Kidney (tissue), 14 donors: ENCODE measurements around the gene CASP9. TPM values are rescaled to one million over a fixed set of nuclear protein-coding genes. Genes with fewer than 3 reads are reported as not detected.
"Not testable (repeated sequence)": the region's sequence is repeated elsewhere in the genome, so short reads cannot be mapped to it uniquely, and the experiment has no call there.

Experiments
- DNase-seq, 5 donors: peaks; one replicate each; pipeline ENCODE4 v3.0.0-alpha.2; 2013 to 2020
- FAIRE-seq: peaks from 2 replicates; lab custom pipeline; 2012; peaks lifted over from hg19 to GRCh38; lab: Jason Lieb, UNC
- H3K27ac ChIP-seq, 2 donors: one replicate each; pipeline ENCODE4 v1.7.0; 2013; ENCODE audit warnings: low read depth in 2 of 2, low read length in 2 of 2, inconsistent platforms in 1 of 2
- H3K27me3 ChIP-seq: one replicate; pipeline ENCODE4 v1.7.1; 2013; ENCODE audit warnings: low read length, inconsistent platforms; ENCODE audit not compliant: control insufficient read depth, insufficient read depth
- H3K36me3 ChIP-seq, 3 donors: one replicate each; pipeline versions ENCODE4 v1.7.0 to v1.7.1; 2013; ENCODE audit warnings: low read length in 3 of 3, control low read depth in 1 of 3, inconsistent platforms in 1 of 3; ENCODE audit not compliant: insufficient read depth in 3 of 3, control insufficient read depth in 2 of 3
- H3K4me1 ChIP-seq, 3 donors: one replicate each; pipeline versions ENCODE4 v1.7.0 to v1.7.1; 2013; ENCODE audit warnings: low read length in 3 of 3, inconsistent platforms in 1 of 3, low read depth in 1 of 3; ENCODE audit not compliant: control insufficient read depth in 2 of 3, insufficient read depth in 2 of 3
- H3K4me3 ChIP-seq, 3 donors: one replicate each; pipeline versions ENCODE4 v1.7.0 to v1.8.1; 2013; ENCODE audit warnings: low read length in 3 of 3, control low read depth in 1 of 3, inconsistent platforms in 1 of 3
- H3K9ac ChIP-seq, 3 donors: one replicate each; pipeline versions ENCODE4 v1.7.0 to v1.7.1; 2013; ENCODE audit warnings: low read length in 3 of 3, control low read depth in 1 of 3, inconsistent platforms in 1 of 3
- H3K9me3 ChIP-seq, 3 donors: one replicate each; pipeline versions ENCODE4 v1.7.0 to v1.7.1; 2013; ENCODE audit warnings: low read length in 3 of 3, control low read depth in 1 of 3, inconsistent platforms in 1 of 3; ENCODE audit not compliant: control insufficient read depth in 2 of 3, insufficient read depth in 1 of 3
- CTCF ChIP-seq: IDR thresholded peaks from 3 replicates; pipeline ENCODE4 v1.5.1; 2012; ENCODE audit warnings: mild to moderate bottlenecking, moderate library complexity, borderline replicate concordance; ENCODE audit not compliant: insufficient read depth; ENCODE audit errors: extremely low read depth
- intact Hi-C: fragments of 100-400 bp; cut with DNase I; formaldehyde crosslinking; loops from one replicate; pipeline ENCODE4 v1.11.1; 2022
- polyA plus RNA-seq: library from polyadenylated mRNA; stranded (reverse); fragments of 350-450 nt; fragmentation: Illumina TruSeq; extraction: RNeasy Lipid Tissue Mini Kit (QIAGEN cat#74804); gene quantifications from one replicate; pipeline ENCODE4 v1.2.3, GENCODE V29; 2014; ENCODE audit warnings: low read depth, low replicate concordance; ENCODE audit not compliant: insufficient read depth
- total RNA-seq: library from RNA; stranded (reverse); fragmentation: NEBNext Ultra II Directional; extraction: Animal tissue kit (Norgen Biotek cat#: 25700); gene quantifications from one replicate; pipeline ENCODE4 v1.2.1, GENCODE V29; 2021
- donor health status: control.
- donor health status: control.
- donor health status: control.
- donor health status: control.
- donor health status: control.
- donor health status: DM: yes; HTN: yes; CAD: no.
- donor health status: Normal renal cell carcinoma (clear cell type).

Gene CASP9
- total and polyA plus RNA-seq, 2 donors from 2014 or later, result 18.2 to 20.1 TPM

DNA sequence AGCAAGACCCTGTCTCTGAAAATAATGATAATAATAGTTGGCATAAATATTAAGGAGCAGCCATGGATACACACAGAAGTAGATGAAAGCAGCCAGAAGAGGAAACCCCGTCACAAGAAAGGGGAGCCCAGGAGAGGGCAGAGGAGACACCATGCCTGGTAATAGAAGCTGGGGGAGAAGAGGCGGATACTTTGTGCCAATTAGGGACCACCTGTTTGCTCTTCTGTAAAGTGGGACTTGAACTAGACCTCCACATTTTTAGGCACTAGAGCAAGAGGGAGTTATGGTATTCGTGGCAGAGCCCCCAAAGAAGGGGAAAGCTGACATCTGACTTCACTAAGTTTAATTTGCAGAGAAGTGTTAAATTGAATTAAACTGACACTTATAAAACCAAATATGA, 35.6 kb downstream of the CASP9 start:
- Histone ChIP-seq H3K27me3 (no peaks in the 10 kb centered on the region), H3K9me3 (no peaks in the 10 kb centered on the region), H3K36me3 (peaks cover 0 to 6% (median 5%) of the 10 kb centered on the region in 3 donors), H3K27ac (no peak overlapping the region), H3K9ac (no peak overlapping the region), H3K4me3 (no peak overlapping the region), H3K4me1 (no peaks in the 10 kb centered on the region)
- DNase-seq (no peak), FAIRE-seq (no peak)
- intact Hi-C loops, result no loop called here
- no peak for TF ChIP-seq CTCF

- H3K36me3 ChIP-seq, H3K9me3 ChIP-seq, H3K4me3 ChIP-seq, H3K4me1 ChIP-seq, H3K9ac ChIP-seq, H3K27me3 ChIP-seq, FAIRE-seq, DNase-seq, H3K27ac ChIP-seq, intact Hi-C loops: not testable (repeated sequence)
Observed at GRCh38 chr1:15486844-15487610, 37.0 kb downstream of the CASP9 start.

- H3K9me3 ChIP-seq, result no peaks in the 10 kb centered on the region
- no peaks in the 10 kb centered on the region for H3K4me1 ChIP-seq
- H3K27ac ChIP-seq, result no peak overlapping the region
- no peaks in the 10 kb centered on the region for H3K27me3 ChIP-seq
- FAIRE-seq (no peak), DNase-seq (no peak)
- H3K36me3 ChIP-seq, result no peaks in the 10 kb centered on the region
- no peak overlapping the region for H3K9ac ChIP-seq
- no peak for TF ChIP-seq CTCF
- no peak overlapping the region for H3K4me3 ChIP-seq
- intact Hi-C loops, result no loop called here
Observed at GRCh38 chr1:15485636-15486035, 38.4 kb downstream of the CASP9 start.

DNA sequence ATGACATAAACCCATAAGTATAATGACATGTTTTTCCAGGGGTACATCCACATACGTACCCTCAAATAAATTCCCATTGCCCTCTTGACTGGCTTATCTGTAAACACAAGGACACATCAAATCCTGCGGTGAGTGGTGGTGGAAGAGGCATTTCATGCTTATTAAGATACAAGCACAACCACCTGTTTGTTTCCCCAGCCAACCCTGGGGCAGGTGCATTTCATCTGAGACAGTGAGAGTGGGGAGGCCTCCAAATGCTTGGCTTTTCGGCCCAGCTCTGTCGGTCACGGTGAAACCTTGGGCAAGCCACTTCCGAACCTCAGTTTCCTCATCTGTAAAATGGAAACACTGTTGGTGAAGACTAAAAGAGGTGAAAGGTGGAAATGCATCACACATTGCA, 39.6 kb downstream of the CASP9 start:
- H3K36me3 ChIP-seq, H3K4me3 ChIP-seq, intact Hi-C loops, H3K4me1 ChIP-seq, H3K27ac ChIP-seq, FAIRE-seq, H3K9me3 ChIP-seq, H3K27me3 ChIP-seq, DNase-seq, H3K9ac ChIP-seq: not testable (repeated sequence)
